Trophoblast cell (in vitro differentiated cells and primary cell): ENCODE measurements around the gene DAP3.
"Not testable (repeated sequence)": the region's sequence is repeated elsewhere in the genome, so short reads cannot be mapped to it uniquely, and the experiment has no call there.

Source experiments
- DNase-seq, 2 donors: peaks; one replicate each; pipeline ENCODE4 v3.0.0-alpha.2; 2016
- H2AFZ ChIP-seq: 2 replicates; pipeline ENCODE4 v1.6.1; 2013; ENCODE audit warnings: low read length, moderate library complexity, mild to moderate bottlenecking; ENCODE audit not compliant: insufficient read depth, poor library complexity
- H2AK5ac ChIP-seq: 2 replicates; pipeline ENCODE4 v1.6.1; 2013; ENCODE audit warnings: mild to moderate bottlenecking, low read length
- H2BK120ac ChIP-seq: 2 replicates; pipeline ENCODE4 v1.6.1; 2013; ENCODE audit warnings: low read length, mild to moderate bottlenecking, moderate library complexity; ENCODE audit not compliant: insufficient read depth, poor library complexity
- H2BK12ac ChIP-seq: 2 replicates; pipeline ENCODE4 v1.6.1; 2013; ENCODE audit warnings: mild to moderate bottlenecking, low read length, moderate library complexity
- H2BK5ac ChIP-seq: 2 replicates; pipeline ENCODE4 v1.6.1; 2013; ENCODE audit warnings: low read length, low read depth, moderate library complexity, mild to moderate bottlenecking; ENCODE audit not compliant: poor library complexity
- H3K14ac ChIP-seq: 2 replicates; pipeline ENCODE4 v1.6.1; 2013; ENCODE audit warnings: mild to moderate bottlenecking, low read length
- H3K18ac ChIP-seq: 2 replicates; pipeline ENCODE4 v1.6.1; 2013; ENCODE audit warnings: mild to moderate bottlenecking, low read length
- H3K23ac ChIP-seq: 2 replicates; pipeline ENCODE4 v1.6.1; 2013; ENCODE audit warnings: low read length
- H3K27ac ChIP-seq: 2 replicates; pipeline ENCODE4 v1.5.1; 2013; ENCODE audit warnings: low read depth, mild to moderate bottlenecking, inconsistent platforms, low read length, moderate library complexity
- H3K27me3 ChIP-seq: 2 replicates; pipeline ENCODE4 v1.6.1; 2013; ENCODE audit warnings: inconsistent platforms, mild to moderate bottlenecking, low read length, moderate library complexity; ENCODE audit not compliant: insufficient read depth
- H3K36me3 ChIP-seq, 2 experiments: 1 replicate in 1 of 2; 2 replicates in 1 of 2; pipeline ENCODE4 v1.6.1; 2013; ENCODE audit warnings: low read length in 2 of 2, mild to moderate bottlenecking in 2 of 2, moderate library complexity in 1 of 2; ENCODE audit not compliant: insufficient read depth in 2 of 2, control insufficient read depth in 1 of 2
- H3K4ac ChIP-seq: 2 replicates; pipeline ENCODE4 v1.6.1; 2013; ENCODE audit warnings: low read depth, mild to moderate bottlenecking, low read length, moderate library complexity
- H3K4me1 ChIP-seq, 2 experiments: 1 replicate in 1 of 2; 2 replicates in 1 of 2; pipeline ENCODE4 v1.6.1; 2013; ENCODE audit warnings: low read length in 2 of 2, mild to moderate bottlenecking in 2 of 2, moderate library complexity in 1 of 2; ENCODE audit not compliant: insufficient read depth in 2 of 2, control insufficient read depth in 1 of 2
- H3K4me2 ChIP-seq: 2 replicates; pipeline ENCODE4 v1.6.1; 2013; ENCODE audit warnings: inconsistent platforms, mild to moderate bottlenecking, low read length, moderate library complexity
- H3K4me3 ChIP-seq: 2 replicates; pipeline ENCODE4 v1.5.1; 2013; ENCODE audit warnings: mild to moderate bottlenecking, low read depth, low read length, inconsistent platforms
- H3K79me1 ChIP-seq: one replicate; pipeline ENCODE4 v1.6.1; 2013; ENCODE audit warnings: low read length
- H3K79me2 ChIP-seq: 2 replicates; pipeline ENCODE4 v1.6.1; 2013; ENCODE audit warnings: low read length, mild to moderate bottlenecking; ENCODE audit not compliant: control insufficient read depth, insufficient read depth, poor library complexity
- H3K9ac ChIP-seq: 2 replicates; pipeline ENCODE4 v1.6.1; 2013; ENCODE audit warnings: mild to moderate bottlenecking, low read length
- H3K9me3 ChIP-seq: 2 replicates; pipeline ENCODE4 v1.6.1; 2013; ENCODE audit warnings: low read depth, mild to moderate bottlenecking, control low read depth, inconsistent platforms, low read length; ENCODE audit not compliant: insufficient read depth
- H4K12ac ChIP-seq: 2 replicates; pipeline ENCODE4 v1.6.1; 2013; ENCODE audit warnings: low read depth, mild to moderate bottlenecking, low read length, moderate library complexity
- H4K8ac ChIP-seq: 2 replicates; pipeline ENCODE4 v1.6.1; 2013; ENCODE audit warnings: low read depth, mild to moderate bottlenecking, low read length, moderate library complexity
- H4K91ac ChIP-seq: one replicate; pipeline ENCODE4 v1.6.1; 2013; ENCODE audit warnings: low read depth, mild to moderate bottlenecking, low read length, moderate library complexity
- WGBS: extraction: QIAGEN DNeasy Blood & Tissue Kit; methylation state at CpG from one replicate; pipeline ENCODE4 v1.1.7; 2013; ENCODE audit warnings: missing lambda C conversion rate; ENCODE audit not compliant: insufficient read length, insufficient coverage; ENCODE audit errors: extremely low coverage; 5-methylcytosine and 5-hydroxymethylcytosine counted together

DAP3 gene

GRCh38 chr1:155681776-155682175, 7.1 kb upstream of the DAP3 start:
- no peak overlapping the region for H2AFZ ChIP-seq
- H3K79me2 ChIP-seq = peaks cover 9% of the 10 kb centered on the region
- H2AK5ac ChIP-seq = no peak overlapping the region
- no peak overlapping the region for H4K12ac ChIP-seq
- no peaks in the 10 kb centered on the region for H3K27me3 ChIP-seq
- H3K9ac ChIP-seq = no peak overlapping the region
- no peak overlapping the region for H3K4ac ChIP-seq
- peaks cover 0 to 3% of the 10 kb centered on the region in 2 experiments for H3K4me1 ChIP-seq
- no peak overlapping the region for H3K14ac ChIP-seq
- no peak overlapping the region for H3K27ac ChIP-seq
- H4K91ac ChIP-seq = no peak overlapping the region
- no peak overlapping the region for H3K4me3 ChIP-seq
- no peak overlapping the region for H4K8ac ChIP-seq
- peaks cover 9 to 17% of the 10 kb centered on the region in 2 experiments for H3K36me3 ChIP-seq
- H2BK12ac ChIP-seq = no peak overlapping the region
- no CpG with 5 or more reads among the region's 2 CpGs for WGBS
- H3K18ac ChIP-seq = no peak overlapping the region
- DNase-seq = no peak
- H2BK120ac ChIP-seq = no peak overlapping the region
- H3K79me1 ChIP-seq = no peaks in the 10 kb centered on the region
- H3K23ac ChIP-seq = no peak overlapping the region
- no peak overlapping the region for H2BK5ac ChIP-seq
- no peaks in the 10 kb centered on the region for H3K9me3 ChIP-seq
- no peak overlapping the region for H3K4me2 ChIP-seq

- H3K23ac ChIP-seq, H3K9me3 ChIP-seq, H3K4me1 ChIP-seq, H3K27me3 ChIP-seq: not testable (repeated sequence)
- H4K12ac ChIP-seq = peak overlapping the region; percentile 79
- peaks cover 14% of the 10 kb centered on the region for H3K79me1 ChIP-seq
- H3K18ac ChIP-seq = peak overlapping the region; percentile 90
- peak overlapping the region; percentile 97 for H4K8ac ChIP-seq
- no CpG with 5 or more reads among the region's 35 CpGs for WGBS
- peak overlapping the region; percentile 98 for H3K4me3 ChIP-seq
- peak overlapping the region; percentile 40 for H2AK5ac ChIP-seq
- peaks cover 24% of the 10 kb centered on the region for H3K79me2 ChIP-seq
- peak overlapping the region; percentile 95 for H3K9ac ChIP-seq
- peak overlapping the region; percentile 96 for H3K27ac ChIP-seq
- peak overlapping the region; percentile 96 for H2BK5ac ChIP-seq
- peak overlapping the region; percentile 97 for H4K91ac ChIP-seq
- H3K4me2 ChIP-seq = peak overlapping the region; percentile 58
- peaks cover 6 to 12% of the 10 kb centered on the region in 2 experiments for H3K36me3 ChIP-seq
- DNase-seq = peak in 1 of 2 donors; percentile 9
- H2AFZ ChIP-seq = peak overlapping the region; percentile 97
- peak overlapping the region; percentile 93 for H2BK120ac ChIP-seq
- peak overlapping the region; percentile 86 for H2BK12ac ChIP-seq
- peak overlapping the region; percentile 96 for H3K14ac ChIP-seq
- peak overlapping the region; percentile 100 for H3K4ac ChIP-seq
Measured at GRCh38 chr1:155687705-155688323, 1.1 kb upstream of the DAP3 start.

GRCh38 chr1:155688324-155689080, 389 bp upstream of the DAP3 start, which contains the start of gene YY1AP1:
TSS of gene YY1AP1 (minus strand) at chr1:155688774. CDS start at chr1:155680436, 8,338 bp downstream.
- H3K79me1 ChIP-seq = peaks cover 14% of the 10 kb centered on the region
- no CpG with 5 or more reads among the region's 81 CpGs for WGBS
- peak within 1 kb of the TSS; percentile 99 for H4K12ac ChIP-seq

GRCh38 chr1:155691992-155692528, 3.2 kb downstream of the DAP3 start:
- H3K23ac ChIP-seq = no peak overlapping the region
- H3K9me3 ChIP-seq = peaks cover 7% of the 10 kb centered on the region
- H2BK12ac ChIP-seq = no peak overlapping the region
- peaks cover 0 to 3% of the 10 kb centered on the region in 2 experiments for H3K4me1 ChIP-seq
- WGBS = no CpG with 5 or more reads among the region's 8 CpGs
- no peak overlapping the region for H3K9ac ChIP-seq
- peak overlapping the region; percentile 36 for H3K4ac ChIP-seq
- peaks cover 18% of the 10 kb centered on the region for H3K79me2 ChIP-seq
- H4K12ac ChIP-seq = no peak overlapping the region
- no peak overlapping the region for H3K4me2 ChIP-seq
- H4K8ac ChIP-seq = no peak overlapping the region
- no peak overlapping the region for H3K14ac ChIP-seq
- no peak overlapping the region for H3K27ac ChIP-seq
- no peak for DNase-seq
- no peak overlapping the region for H2AFZ ChIP-seq
- no peaks in the 10 kb centered on the region for H3K27me3 ChIP-seq
- no peak overlapping the region for H4K91ac ChIP-seq
- no peak overlapping the region for H2BK5ac ChIP-seq
- peaks cover 10% of the 10 kb centered on the region in 2 experiments for H3K36me3 ChIP-seq
- no peak overlapping the region for H3K4me3 ChIP-seq
- no peak overlapping the region for H2BK120ac ChIP-seq
- H3K18ac ChIP-seq = no peak overlapping the region
- H2AK5ac ChIP-seq = no peak overlapping the region
- peaks cover 16% of the 10 kb centered on the region for H3K79me1 ChIP-seq

More at GRCh38 chr1:155688324-155689080, 389 bp upstream of the DAP3 start, which contains the start of gene YY1AP1:
- H3K36me3 ChIP-seq = peaks cover 6 to 12% of the 10 kb centered on the region in 2 experiments
- peak within 1 kb of the TSS; percentile 45 for H2AK5ac ChIP-seq
- peak; percentile 85 to 90 for DNase-seq
- H2BK5ac ChIP-seq = peak within 1 kb of the TSS; percentile 99
- H3K9ac ChIP-seq = peak within 1 kb of the TSS; percentile 99
- H3K14ac ChIP-seq = peak within 1 kb of the TSS; percentile 98
- H4K91ac ChIP-seq = peak within 1 kb of the TSS; percentile 97
- peak within 1 kb of the TSS; percentile 56 for H3K4me2 ChIP-seq
- no peak within 1 kb of the TSS for H3K23ac ChIP-seq
- peaks cover 0 to 7% of the 10 kb centered on the region in 2 experiments for H3K4me1 ChIP-seq
- no peaks in the 10 kb centered on the region for H3K27me3 ChIP-seq
- peaks cover 5% of the 10 kb centered on the region for H3K9me3 ChIP-seq
- H4K8ac ChIP-seq = peak within 1 kb of the TSS; percentile 97
- peak within 1 kb of the TSS; percentile 93 for H2BK120ac ChIP-seq
- peak within 1 kb of the TSS; percentile 96 for H3K27ac ChIP-seq
- peak within 1 kb of the TSS; percentile 98 for H3K4me3 ChIP-seq
- peak within 1 kb of the TSS; percentile 97 for H2AFZ ChIP-seq
- peak within 1 kb of the TSS; percentile 86 for H2BK12ac ChIP-seq
- peaks cover 24% of the 10 kb centered on the region for H3K79me2 ChIP-seq
- peak within 1 kb of the TSS; percentile 98 for H3K18ac ChIP-seq
- H3K4ac ChIP-seq = peak within 1 kb of the TSS; percentile 100
